K562 (cell line): ENCODE data around the gene RNASEH1. TPM values are rescaled to one million over a fixed set of nuclear protein-coding genes. Genes with fewer than 3 reads are reported as not detected.
"Not testable (repeated sequence)": the region's sequence is repeated elsewhere in the genome, so short reads cannot be mapped to it uniquely, and the experiment has no call there.

ENCODE experiments used
- ATAC-seq: fragments of 200-7000 bp; cut with Tn5 transposase; 3 replicates; pipeline ENCODE4 v1.9.1; 2020; ENCODE audit warnings: moderate library complexity
- BruUV-seq: library from RNA; stranded (reverse); fragments of 400-500 nt; replicated peaks from 2 replicates; lab custom pipeline; 2021; lab: Mats Ljungman, UMichigan
- CTCF ChIA-PET: fragments of 300-600 bp; formaldehyde crosslinking; extraction: SDS; loops from one replicate; lab custom pipeline; 2021; ENCODE audit warnings: low intra/inter-chr PET ratio; lab: Yijun Ruan, JAX
- POLR2A ChIA-PET: fragments of 300-600, 350-650 bp; sonication (Branson Sonifier 250); formaldehyde crosslinking; extraction: SDS; loops from one replicate; lab custom pipeline; 2021; ENCODE audit warnings: antibody characterized with exemption, inconsistent platforms; lab: Yijun Ruan, JAX
- DNase-seq, 4 experiments: peaks; one replicate each; pipeline versions ENCODE4 v3.0.0 to v3.0.0-alpha.2; 2011 to 2018; ENCODE audit warnings: low spot score in 3 of 4, mixed read lengths in 3 of 4; ENCODE audit errors: extremely low read depth in 1 of 4
- FAIRE-seq: peaks from 2 replicates; lab custom pipeline; 2011; peaks lifted over from hg19 to GRCh38; lab: Jason Lieb, UNC
- H2AFZ ChIP-seq: 2 replicates; pipeline ENCODE4 v1.6.0; 2011; ENCODE audit warnings: low read depth, low read length, control low read depth, inconsistent platforms
- H3K27ac ChIP-seq: fragments of 200-600 bp; 3 replicates; pipeline ENCODE4 v1.8.0; 2011; ENCODE audit warnings: low read depth, mild to moderate bottlenecking, control low read depth, inconsistent platforms, low read length, moderate library complexity, mixed read lengths; ENCODE audit errors: extremely low read depth
- H3K27me3 ChIP-seq, 2 experiments: fragments of 300-600 bp in 1 of 2; 2 replicates in 1 of 2; 3 replicates in 1 of 2; pipeline versions ENCODE4 v1.6.0 to v1.8.0; 2011; ENCODE audit warnings: inconsistent platforms in 2 of 2, low read length in 2 of 2, mild to moderate bottlenecking in 1 of 2, mixed read lengths in 1 of 2, moderate library complexity in 1 of 2; ENCODE audit not compliant: control insufficient read depth in 2 of 2, insufficient read depth in 2 of 2
- H3K36me3 ChIP-seq: fragments of 300-600 bp; 3 replicates; pipeline ENCODE4 v1.8.0; 2011; ENCODE audit warnings: mild to moderate bottlenecking, low read length, inconsistent platforms; ENCODE audit not compliant: control insufficient read depth, insufficient read depth
- H3K4me1 ChIP-seq, 2 experiments: fragments of 200-600 bp in 1 of 2; replicated peaks in 1 of 2; 2 replicates in 1 of 2; 3 replicates in 1 of 2; pipeline versions ENCODE4 v1.5.1 to v1.8.0; 2011; ENCODE audit warnings: inconsistent platforms in 2 of 2, low read length in 2 of 2, mild to moderate bottlenecking in 1 of 2, mixed read lengths in 1 of 2, moderate library complexity in 1 of 2; ENCODE audit not compliant: control insufficient read depth in 2 of 2, insufficient read depth in 2 of 2
- H3K4me2 ChIP-seq: 2 replicates; pipeline ENCODE4 v1.6.1; 2011; ENCODE audit warnings: low read length, control low read depth, inconsistent platforms, mixed read lengths; ENCODE audit not compliant: insufficient read depth
- H3K4me3 ChIP-seq: fragments of 200-600 bp; sonication (generic), shearing (Covaris generic); 2 replicates; pipeline ENCODE4 v1.5.1; 2016; ENCODE audit warnings: control low read depth, inconsistent platforms
- H3K79me2 ChIP-seq: fragments of 200-600 bp; 3 replicates; pipeline ENCODE4 v1.8.0; 2011; ENCODE audit warnings: low read length, inconsistent platforms; ENCODE audit not compliant: control insufficient read depth, insufficient read depth
- H3K9ac ChIP-seq, 2 experiments: 2 replicates each; pipeline versions ENCODE4 v1.6.0 to v1.6.1; 2011; ENCODE audit warnings: low read depth in 2 of 2, low read length in 2 of 2, control low read depth in 1 of 2, inconsistent platforms in 1 of 2, mild to moderate bottlenecking in 1 of 2, mixed read lengths in 1 of 2; ENCODE audit not compliant: insufficient read depth in 1 of 2
- H3K9me1 ChIP-seq: one replicate; pipeline ENCODE4 v1.6.0; 2011; ENCODE audit warnings: inconsistent platforms, mild to moderate bottlenecking, low read length, moderate library complexity; ENCODE audit not compliant: control insufficient read depth, insufficient read depth
- H3K9me3 ChIP-seq: replicated peaks from 2 replicates; pipeline ENCODE4 v1.5.1; 2011; ENCODE audit warnings: low read depth, low read length, inconsistent platforms; ENCODE audit not compliant: control insufficient read depth, insufficient read depth
- H4K20me1 ChIP-seq: replicated peaks from 2 replicates; pipeline ENCODE4 v1.6.1; 2011; ENCODE audit warnings: low read length, inconsistent platforms, mixed read lengths; ENCODE audit not compliant: control insufficient read depth, insufficient read depth
- HNRNPH1 ChIP-seq: fragments of 200-400 bp; formaldehyde crosslinking; optimal IDR thresholded peaks from 2 replicates; pipeline ENCODE3; 2017; ENCODE audit warnings: low read depth, mild to moderate bottlenecking, low read length, moderate library complexity
- KAT8 ChIP-seq: fragments of 450-650 bp; IDR thresholded peaks from 2 replicates; pipeline ENCODE4 v1.6.1; 2016; ENCODE audit warnings: low read depth, mild to moderate bottlenecking
- SMARCE1 ChIP-seq: fragments of 450-650 bp; IDR thresholded peaks from 2 replicates; pipeline ENCODE4 v1.7.1; 2016; ENCODE audit warnings: mild to moderate bottlenecking
- ZNF280B ChIP-seq: fragments of 250-450 bp; sonication (Bioruptor Pico); IDR thresholded peaks from 2 replicates; pipeline ENCODE4 v1.5.1; 2021; ENCODE audit warnings: mild to moderate bottlenecking
- WGBS: fragments of 100-300 bp; shearing (Covaris generic); methylation state at CpG from one replicate; pipeline ENCODE4 v1.1.6; 2016; ENCODE audit warnings: low coverage, mixed read lengths; ENCODE audit not compliant: insufficient coverage; ENCODE audit errors: missing lambda C conversion rate; 5-methylcytosine and 5-hydroxymethylcytosine counted together
- in situ Hi-C: fragments of 300-500 bp; cut with MboI; formaldehyde crosslinking; loops from 4 replicates; pipeline ENCODE4 v1.15.0; 2018; ENCODE audit warnings: inconsistent platforms, mixed read lengths
- intact Hi-C: fragments of 100-400 bp; cut with micrococcal nuclease; formaldehyde crosslinking; loops from 2 replicates; pipeline ENCODE4 v1.14.2; 2022
- polyA plus RNA-seq, 8 experiments: library from polyadenylated mRNA; depleted of rRNA in 4 of 8; stranded (reverse) in 5 of 8; unstranded in 3 of 8; fragments of >200 nt; fragmentation: Nextera tagmentation in 2 of 8; fragmentation: Illumina TruSeq in 1 of 8; extraction: Ambion mirVana in 2 of 8; extraction: Trizol in 1 of 8; gene quantifications; 2 replicates each; pipeline versions ENCODE4 v1.2.1 to v1.2.3, GENCODE V29; 2011 to 2014; ENCODE audit warnings: inconsistent platforms in 1 of 8, missing spikeins in 1 of 8
- total RNA-seq, 7 experiments: library from RNA; depleted of rRNA in 6 of 7; stranded (reverse); fragments of >200 nt in 6 of 7; fragmentation: Illumina TruSeq in 2 of 7; extraction: Trizol in 2 of 7; gene quantifications; 2 replicates each; pipeline versions ENCODE4 v1.2.1 to v1.2.3, GENCODE V29; 2011 to 2021; ENCODE audit warnings: low replicate concordance in 1 of 7

Gene RNASEH1
- total and polyA plus RNA-seq, 9 of the 15 experiments (the other 6 are each of a cell fraction or from before 2014, with no cell fraction given), result 25.7 to 47.5 (median 42.8) TPM

- peaks cover 33% of the 10 kb centered on the region for H3K79me2 ChIP-seq
- POLR2A ChIA-PET, result interaction anchor here (0.6 to 1.4 kb wide), 3 partner anchors 18 to 35 kb away, joined by 3 to 4 read pairs (median 3); no protein-coding TSS in a partner anchor
- H3K36me3 ChIP-seq, result peaks cover 30% of the 10 kb centered on the region; the same call in 1 of the 3 replicates
- 91% methylated on average over 3 of the region's 3 CpGs for WGBS
- H3K4me3 ChIP-seq, result no peak overlapping the region
- peaks cover 14 to 20% of the 10 kb centered on the region in 2 experiments; a peak in 4 of 5 replicates for H3K4me1 ChIP-seq
- in situ Hi-C loops, result no loop called here
- TF ChIP-seq HNRNPH1 (no peak), KAT8 (no peak), ZNF280B (CRISPR knock-in tag) (no peak), SMARCE1 (no peak)
- DNase-seq (no peak), FAIRE-seq (no peak), ATAC-seq (no peak)
- no peaks in the 10 kb centered on the region for H3K9me1 ChIP-seq
- no peak overlapping the region for H2AFZ ChIP-seq
- H3K27ac ChIP-seq, result no peak overlapping the region
- CTCF ChIA-PET, result no interaction called here
- no peaks in the 10 kb centered on the region for H4K20me1 ChIP-seq
- no peak overlapping the region for H3K4me2 ChIP-seq
- H3K9ac ChIP-seq, result no peak overlapping the region
- 0 out of 2 replicates have a peak, but pooled peaks cover 3% of the 10 kb centered on the region for H3K9me3 ChIP-seq
- intact Hi-C loops, result no loop called here
- H3K27me3 ChIP-seq, result no peaks in the 10 kb centered on the region
- no TSS peak for BruUV-seq
These were observed 41.3 kb downstream of the RNASEH1 start for GRCh38 chr2:3516831-3517230.

GRCh38 chr2:3515438-3515837, 42.7 kb downstream of the RNASEH1 start:
- H3K9me3 ChIP-seq, H3K27me3 ChIP-seq, H3K9ac ChIP-seq, BruUV-seq, H3K9me1 ChIP-seq, intact Hi-C loops, ATAC-seq, DNase-seq, H3K4me3 ChIP-seq, H4K20me1 ChIP-seq, H3K4me2 ChIP-seq, in situ Hi-C loops, H2AFZ ChIP-seq, H3K27ac ChIP-seq, FAIRE-seq, CTCF ChIA-PET: not testable (repeated sequence)
- Histone ChIP-seq H3K36me3 (peaks cover 39% of the 10 kb centered on the region; the same call in 1 of the 3 replicates), H3K4me1 (peaks cover 7 to 16% of the 10 kb centered on the region in 2 experiments; a peak in 4 of 5 replicates), H3K79me2 (peaks cover 31% of the 10 kb centered on the region)
- WGBS, result 67% methylated on average over 1 of the region's 5 CpGs
- POLR2A ChIA-PET, result interaction anchor here (1.2 kb wide), 1 partner anchor 21 kb away, joined by 3 read pairs; no protein-coding TSS in a partner anchor
